ENCODE results near the gene STAP2.

DNA sequence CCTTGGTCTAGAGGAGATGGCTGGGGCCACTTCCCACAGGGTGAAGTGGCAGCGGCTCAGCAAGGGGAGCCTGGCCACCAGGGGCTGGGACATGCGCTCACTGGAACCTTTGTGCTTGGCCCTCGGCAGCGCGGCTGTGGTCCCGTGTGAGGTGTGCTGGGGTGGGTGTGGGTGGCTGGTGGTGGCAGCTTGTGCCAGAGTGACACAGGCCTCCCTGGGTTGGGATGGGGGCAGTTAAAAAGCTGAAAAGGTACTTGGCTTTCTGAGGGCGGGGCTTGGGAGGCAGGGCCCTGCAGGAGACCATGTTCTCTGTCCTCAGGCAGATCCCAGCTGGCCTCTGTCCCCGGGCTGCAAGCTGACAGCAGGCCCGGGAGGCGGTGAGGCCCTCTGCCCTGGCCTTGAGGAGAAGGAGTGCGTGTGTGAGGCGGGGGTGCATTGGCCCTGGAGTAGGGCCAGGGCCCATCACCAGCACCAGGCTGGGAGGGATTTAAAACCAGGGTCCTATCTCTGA is 22.1 kb upstream of the STAP2 start:
- no peak for TF ChIP-seq L3MBTL2 (conservative IDR thresholded peaks at IDR 0.05)
- TF ChIP-seq TARDBP (IDR thresholded peaks at IDR 0.05) = no peak
- no peak for TF ChIP-seq LEF1 (IDR thresholded peaks at IDR 0.05; ENCODE audit: borderline replicate concordance)
- no peak for TF ChIP-seq NFRKB (IDR thresholded peaks at IDR 0.05)
- no peak for TF ChIP-seq HDGF (IDR thresholded peaks at IDR 0.05; ENCODE audit: borderline replicate concordance)
- TF ChIP-seq SP1 (IDR thresholded peaks at IDR 0.05) = no peak
- TF ChIP-seq SUZ12 (IDR thresholded peaks at IDR 0.05) = no peak
- TF ChIP-seq FOXM1 (IDR thresholded peaks at IDR 0.05; ENCODE audit: borderline replicate concordance) = no peak
- no peak for TF ChIP-seq BHLHE40 (IDR thresholded peaks at IDR 0.05; ENCODE audit: borderline replicate concordance)

Data from HEK293T (cell line).